AML-193 (cell line): Measurements from ENCODE around the gene SELENOO.
"Not testable (repeated sequence)": the region's sequence is repeated elsewhere in the genome, so short reads cannot be mapped to it uniquely, and the experiment has no call there.

Experiments
- DNase-seq, 2 experiments: peaks; one replicate each; lab custom pipeline; 2025; lab: John Stamatoyannopoulos, UW

SELENOO gene, protein sequence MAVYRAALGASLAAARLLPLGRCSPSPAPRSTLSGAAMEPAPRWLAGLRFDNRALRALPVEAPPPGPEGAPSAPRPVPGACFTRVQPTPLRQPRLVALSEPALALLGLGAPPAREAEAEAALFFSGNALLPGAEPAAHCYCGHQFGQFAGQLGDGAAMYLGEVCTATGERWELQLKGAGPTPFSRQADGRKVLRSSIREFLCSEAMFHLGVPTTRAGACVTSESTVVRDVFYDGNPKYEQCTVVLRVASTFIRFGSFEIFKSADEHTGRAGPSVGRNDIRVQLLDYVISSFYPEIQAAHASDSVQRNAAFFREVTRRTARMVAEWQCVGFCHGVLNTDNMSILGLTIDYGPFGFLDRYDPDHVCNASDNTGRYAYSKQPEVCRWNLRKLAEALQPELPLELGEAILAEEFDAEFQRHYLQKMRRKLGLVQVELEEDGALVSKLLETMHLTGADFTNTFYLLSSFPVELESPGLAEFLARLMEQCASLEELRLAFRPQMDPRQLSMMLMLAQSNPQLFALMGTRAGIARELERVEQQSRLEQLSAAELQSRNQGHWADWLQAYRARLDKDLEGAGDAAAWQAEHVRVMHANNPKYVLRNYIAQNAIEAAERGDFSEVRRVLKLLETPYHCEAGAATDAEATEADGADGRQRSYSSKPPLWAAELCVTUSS

DNA sequence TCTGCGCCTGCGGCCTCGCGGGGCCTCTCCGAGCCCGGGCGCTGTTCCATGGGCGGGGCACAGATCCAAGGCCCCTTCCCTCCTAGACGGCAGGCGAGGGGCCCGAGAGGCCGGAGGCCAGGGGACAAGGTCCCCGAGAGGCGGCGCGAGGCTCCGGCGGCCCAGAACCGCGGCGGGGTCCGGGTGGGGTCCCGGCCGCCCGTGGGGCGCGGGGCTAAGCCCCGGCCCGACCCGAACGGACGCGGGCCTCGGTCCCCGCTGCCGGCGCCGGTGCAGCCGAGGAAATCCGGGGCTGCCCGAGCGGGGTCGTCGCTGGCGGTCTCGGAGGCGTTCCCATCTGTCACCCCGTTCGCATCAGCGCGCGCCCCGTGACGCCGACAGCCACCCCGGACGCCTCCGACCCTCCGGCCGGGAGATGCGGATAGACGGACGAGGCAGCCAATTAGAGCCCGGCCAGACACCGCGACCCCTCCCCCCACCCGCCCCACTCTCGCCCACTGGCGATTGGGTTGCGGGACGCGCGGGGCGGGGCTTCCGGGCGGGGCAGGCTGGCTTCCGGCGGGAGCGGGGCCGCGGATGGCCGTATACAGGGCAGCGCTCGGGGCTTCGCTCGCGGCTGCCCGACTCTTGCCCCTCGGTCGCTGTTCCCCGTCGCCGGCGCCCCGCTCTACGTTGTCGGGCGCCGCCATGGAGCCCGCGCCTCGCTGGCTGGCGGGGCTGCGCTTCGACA lies at the start of gene SELENOO:
Gene SELENOO, plus strand, starts transcription at position 551 of the 730 bp plus-strand sequence. Its CDS starts 26 bp downstream, at position 577.
- peak; percentile 76 for DNase-seq

DNA sequence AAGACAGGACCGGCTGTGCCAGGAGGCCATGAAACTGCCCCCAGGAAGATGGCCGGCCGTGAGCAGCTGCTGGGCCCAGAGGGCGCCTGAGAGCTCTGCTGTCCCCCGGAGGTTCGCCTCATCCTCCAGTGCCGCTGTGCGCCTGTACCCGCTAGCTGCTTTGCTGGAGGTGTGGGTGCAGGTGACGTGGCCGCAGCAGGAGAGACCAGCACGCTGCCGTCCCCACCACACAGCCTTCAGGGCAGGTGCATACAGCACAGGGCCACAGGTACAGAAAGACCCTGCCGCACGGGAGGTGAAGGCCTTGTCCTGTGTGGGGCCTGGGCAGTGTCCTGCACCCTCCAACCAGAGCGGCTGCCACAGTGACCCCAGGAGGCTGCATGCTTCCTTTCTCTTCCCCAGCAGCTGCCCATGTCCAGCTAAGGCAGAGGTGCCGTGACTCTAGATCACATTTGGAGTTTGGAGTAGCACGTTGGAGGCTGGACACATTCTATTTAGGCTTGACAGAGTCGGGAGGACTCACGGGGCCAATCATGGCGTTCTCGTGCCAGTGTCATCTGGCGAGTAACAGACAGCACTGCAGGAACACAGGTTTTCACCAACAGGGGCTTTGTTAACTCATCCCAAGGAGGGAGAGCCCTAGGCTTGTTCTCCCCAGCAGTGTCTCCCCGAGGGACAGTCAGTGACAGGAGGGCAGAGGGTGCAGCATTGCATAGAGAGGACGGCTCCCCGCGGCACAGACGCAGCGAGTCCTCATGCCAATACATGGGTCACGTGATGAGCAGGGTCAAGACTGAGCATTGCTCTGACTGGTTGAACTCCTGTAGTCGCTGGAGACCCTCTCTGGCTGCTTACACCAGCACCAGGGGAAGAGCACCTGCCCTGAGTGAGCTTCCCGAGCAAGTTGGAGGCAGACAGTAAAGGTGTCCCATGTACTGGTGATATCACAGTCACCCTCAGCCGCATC lies 49.0 kb upstream of the SELENOO start:
- DNase-seq, result no peak

DNA sequence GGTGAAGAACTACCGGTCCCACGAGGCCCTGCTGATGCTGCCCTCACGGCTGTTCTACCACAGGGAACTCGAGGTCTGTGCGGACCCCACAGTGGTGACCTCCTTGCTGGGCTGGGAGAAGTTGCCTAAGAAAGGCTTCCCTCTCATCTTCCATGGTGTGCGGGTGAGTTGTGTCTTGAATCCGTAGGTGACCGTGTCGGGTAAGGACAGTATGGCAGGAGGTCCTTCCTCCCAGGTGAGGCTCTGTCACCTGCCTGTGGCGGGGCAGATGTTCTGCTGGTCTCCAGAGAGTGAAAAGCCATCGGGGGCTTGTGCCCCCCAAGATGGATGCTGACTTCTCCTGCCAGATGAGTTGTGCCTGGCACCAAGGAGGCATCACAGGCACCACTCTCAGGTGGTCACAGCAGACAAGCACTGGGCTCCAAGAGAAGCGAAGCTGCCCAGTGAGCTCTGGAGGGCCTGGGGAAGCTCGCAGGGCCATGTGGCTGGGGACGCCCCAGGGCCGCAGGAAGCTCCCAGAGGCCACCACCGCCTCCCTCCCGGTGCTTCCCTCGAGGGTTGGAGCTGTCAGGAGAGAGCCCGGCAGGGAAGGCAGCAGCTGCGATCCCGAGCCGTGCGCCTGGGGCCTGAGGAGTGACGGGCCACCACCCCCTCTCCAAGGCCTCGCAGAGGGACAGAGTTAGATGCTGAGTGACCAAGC lies 47.6 kb upstream of the SELENOO start:
- DNase-seq, result no peak

DNA sequence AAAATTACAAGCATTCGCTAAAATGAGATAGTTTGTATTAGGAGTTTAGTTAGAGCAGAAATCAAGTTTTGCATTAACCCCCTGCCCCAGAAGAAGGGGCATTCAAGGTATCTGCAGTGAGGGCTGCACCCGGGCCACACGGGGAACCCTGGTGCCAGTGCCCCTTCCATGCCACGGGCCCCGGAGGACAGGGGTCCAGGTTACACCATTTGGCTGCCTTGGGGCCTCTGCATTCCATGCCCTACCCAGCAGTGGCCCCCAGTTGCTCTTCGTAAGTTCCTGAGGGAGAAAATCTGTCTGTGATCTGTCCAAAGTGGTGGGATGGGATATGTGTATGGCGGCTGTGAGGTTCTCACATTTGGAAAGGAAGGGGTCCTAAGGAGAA lies 47.1 kb upstream of the SELENOO start:
- no peak for DNase-seq

DNA sequence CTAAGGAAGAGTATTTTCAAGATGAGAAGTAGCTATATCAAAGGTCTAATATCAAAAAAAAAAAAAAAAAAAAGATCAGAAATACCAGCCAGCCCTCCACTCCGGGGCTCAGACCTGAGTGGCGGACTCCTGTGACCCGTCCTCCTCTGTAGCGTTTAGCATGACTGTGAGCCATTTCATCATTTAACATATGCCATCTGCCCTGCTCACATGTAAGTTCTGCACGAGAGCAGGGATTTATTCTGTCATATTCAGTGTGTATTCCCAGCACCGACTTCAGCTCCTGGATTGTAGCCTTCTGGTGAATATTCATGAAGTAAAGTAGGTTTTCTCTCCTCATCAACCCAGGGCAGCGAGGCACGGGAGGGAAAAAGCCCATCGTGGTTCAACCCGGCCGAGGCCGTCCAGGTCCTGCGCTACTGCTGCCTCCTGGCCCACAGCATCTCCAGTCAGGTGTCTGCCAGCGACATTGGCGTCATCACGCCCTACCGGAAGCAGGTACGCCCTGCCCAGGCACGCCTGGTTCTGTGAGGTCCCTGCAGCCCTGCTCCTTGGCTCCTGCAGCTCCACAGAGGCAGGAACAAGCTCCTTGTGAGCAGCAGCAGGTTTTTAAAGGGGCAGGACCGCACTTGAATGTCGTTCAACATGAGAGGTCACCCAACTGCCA lies 43.0 kb upstream of the SELENOO start:
- DNase-seq, result no peak

DNA sequence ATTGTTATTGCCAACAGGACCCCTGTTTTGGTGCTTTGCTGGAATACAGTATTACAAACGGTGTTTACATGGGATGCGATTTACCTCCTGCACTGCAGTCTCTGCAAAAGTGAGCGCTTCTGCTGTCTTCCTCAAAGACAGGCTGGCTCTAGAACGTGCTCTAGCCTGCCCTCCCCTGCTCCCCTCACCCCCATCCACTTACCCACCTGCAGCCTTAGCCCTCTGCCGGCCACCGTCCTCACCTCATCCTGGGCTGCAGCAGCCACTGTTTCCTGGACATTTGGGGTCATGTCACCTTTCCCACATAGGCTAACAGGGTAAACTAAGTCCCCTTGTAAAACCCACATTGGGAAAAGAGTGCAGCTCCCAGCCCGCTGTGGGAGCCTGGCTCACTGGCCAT lies 39.9 kb upstream of the SELENOO start:
- no peak for DNase-seq

DNA sequence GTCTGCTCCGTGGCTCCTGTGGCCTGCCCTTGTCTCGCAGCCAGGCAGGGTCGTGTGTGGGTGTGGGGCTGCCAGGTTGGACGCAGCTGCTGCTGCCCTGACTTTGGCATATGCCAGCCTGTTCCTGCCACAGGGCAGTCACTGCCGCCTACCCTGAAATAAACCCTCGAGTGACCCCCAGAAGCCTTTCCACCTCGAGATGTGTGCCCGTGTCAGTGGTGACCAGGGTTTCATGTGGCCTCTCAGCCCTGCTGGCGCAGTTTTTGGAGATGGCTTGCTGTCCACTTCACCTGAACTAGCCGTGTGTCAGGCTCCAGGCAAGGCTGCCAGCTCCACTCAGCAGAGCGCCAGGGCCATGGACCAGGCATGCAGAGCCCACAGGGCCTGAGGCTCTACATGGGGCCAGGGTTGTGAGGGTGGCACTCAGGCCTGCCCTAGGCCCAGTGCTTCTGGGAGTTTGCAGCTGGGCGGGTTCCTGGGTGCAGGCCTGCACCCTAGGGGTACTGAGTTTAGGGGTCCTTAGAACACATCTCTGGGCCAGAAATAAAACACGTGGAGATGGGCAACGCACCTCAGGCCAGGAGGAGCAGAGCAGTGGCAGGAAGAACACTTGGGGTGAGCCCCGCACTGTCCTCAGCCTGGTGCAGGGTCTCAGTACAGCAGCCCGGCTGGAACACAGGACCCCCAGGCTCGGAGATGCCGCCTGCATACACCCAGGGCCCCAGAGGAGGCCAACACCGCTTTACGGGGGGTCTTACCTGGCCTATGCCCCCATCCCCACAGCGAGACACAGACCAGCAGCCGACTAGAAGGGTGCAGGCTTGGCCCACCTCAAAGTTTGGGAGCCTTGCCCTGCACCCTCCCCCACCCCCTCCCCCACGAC lies 39.1 kb upstream of the SELENOO start:
- DNase-seq, result no peak

DNA sequence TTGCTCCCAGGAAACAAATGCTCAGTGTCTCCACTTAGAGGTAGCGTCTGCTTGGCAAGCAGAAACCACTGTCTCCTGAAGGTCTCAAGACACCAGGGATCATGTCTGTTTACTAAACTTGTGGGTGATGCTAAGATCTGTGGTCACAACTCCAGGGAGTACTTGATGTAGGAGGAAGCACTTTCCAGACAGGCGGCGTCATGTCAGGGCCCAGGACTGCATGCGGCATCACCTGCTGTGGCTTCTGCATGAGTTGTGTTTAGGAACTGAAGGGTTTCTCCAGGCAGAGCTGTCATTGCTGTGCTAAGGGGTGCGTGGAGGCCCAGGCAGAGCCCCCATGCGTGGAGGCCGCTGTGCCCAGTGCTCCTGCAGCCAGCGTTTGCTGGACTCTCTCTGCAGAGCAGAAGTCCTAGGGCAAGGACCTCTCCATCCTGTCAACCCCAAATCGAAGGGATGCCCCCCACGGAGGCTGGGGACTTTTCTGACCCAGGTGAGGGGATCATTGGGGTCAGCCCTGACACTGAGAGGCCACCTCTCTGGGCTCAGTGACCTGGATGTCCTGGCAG lies 38.3 kb upstream of the SELENOO start:
- DNase-seq, result no peak

DNA sequence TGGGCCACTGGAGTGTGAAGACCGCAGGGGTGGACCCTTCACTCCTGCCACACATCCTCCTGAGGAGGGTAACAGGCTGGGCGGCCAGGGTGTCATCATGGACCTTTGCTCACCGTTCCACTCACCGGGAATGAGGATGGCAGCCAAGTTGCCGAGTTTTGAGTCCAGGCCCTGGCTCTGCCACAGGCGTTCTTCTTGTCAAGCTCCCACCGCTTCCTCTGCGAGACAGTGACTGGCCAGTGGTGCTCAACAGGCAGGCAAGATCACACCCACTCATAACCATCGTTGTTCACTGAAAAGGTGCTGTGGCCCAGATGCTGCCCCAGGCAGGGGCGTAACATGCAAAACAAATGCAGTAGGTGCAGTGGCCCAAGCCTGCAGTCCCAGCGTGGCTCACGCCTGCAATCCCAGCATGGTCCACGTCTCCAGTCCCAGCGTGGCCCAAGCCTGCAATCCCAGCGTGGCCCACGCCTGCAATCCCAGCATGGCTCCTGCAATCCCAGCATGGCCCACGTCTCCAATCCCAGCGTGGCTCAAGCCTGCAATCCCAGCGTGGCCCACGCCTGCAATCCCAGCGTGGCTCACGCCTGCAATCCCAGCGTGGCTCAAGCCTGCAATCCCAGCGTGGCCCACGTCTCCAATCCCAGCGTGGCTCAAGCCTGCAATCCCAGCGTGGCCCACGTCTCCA lies 35.2 kb upstream of the SELENOO start:
- DNase-seq, result no peak

DNA sequence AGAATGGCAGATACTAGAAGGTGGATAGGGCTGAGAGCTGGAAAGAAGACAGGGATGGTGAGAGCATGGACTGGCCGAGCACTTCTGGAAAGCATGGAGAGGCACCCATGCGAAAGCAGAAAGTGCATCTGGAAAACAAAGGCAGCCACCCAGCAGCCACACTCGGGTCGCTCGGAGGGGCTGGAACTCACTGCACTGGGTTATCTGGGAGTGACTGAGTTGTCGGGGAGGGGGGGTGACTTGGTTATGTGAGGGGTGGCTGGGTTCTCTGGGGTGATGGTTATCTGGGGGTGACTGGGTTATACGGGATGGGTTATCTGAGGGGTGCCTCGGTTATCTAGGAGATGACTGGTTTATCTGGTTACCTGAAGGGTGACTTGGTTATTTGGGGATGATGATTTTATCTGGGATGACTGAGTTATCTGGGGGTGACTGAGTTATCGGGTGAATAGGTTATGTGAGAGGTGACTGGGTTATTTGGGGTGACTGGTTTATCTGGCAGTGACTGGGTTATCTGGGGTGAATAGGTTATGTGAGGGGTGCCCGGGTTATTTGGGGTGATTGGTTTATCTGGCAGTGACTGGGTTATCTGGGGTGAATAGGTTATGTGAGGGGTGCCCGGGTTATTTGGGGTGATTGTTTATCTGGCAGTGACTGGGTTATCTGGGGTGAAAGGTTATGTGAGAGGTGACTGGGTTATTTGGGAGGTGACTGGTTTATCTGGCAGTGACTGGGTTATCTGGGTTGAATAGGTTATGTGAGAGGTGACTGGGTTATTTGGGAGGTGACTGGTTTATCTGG lies 32.9 kb upstream of the SELENOO start:
- DNase-seq, result no peak

DNA sequence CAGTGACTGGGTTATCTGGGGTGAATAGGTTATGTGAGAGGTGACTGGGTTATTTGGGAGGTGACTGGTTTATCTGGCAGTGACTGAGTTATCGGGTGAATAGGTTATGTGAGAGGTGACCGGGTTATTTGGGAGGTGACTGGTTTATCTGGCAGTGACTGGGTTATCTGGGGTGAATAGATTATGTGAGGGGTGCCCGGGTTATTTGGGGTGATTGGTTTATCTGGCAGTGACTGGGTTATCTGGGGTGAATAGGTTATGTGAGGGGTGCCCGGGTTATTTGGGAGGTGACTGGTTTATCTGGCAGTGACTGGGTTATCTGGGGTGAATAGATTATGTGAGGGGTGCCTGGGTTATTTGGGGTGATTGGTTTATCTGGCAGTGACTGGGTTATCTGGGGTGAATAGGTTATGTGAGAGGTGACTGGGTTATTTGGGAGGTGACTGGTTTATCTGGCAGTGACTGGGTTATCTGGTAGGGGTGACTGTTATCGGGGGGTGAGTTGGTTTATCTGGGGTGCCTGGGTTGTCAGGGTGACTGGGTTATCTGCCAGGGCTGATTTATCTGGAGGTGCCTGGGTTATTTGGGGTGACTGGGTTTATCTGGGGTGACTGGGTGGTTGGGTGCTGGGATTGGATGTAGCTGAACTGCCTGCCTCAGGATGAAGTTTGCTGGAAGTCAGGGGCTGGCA lies 32.2 kb upstream of the SELENOO start:
- not testable (repeated sequence) for DNase-seq

DNA sequence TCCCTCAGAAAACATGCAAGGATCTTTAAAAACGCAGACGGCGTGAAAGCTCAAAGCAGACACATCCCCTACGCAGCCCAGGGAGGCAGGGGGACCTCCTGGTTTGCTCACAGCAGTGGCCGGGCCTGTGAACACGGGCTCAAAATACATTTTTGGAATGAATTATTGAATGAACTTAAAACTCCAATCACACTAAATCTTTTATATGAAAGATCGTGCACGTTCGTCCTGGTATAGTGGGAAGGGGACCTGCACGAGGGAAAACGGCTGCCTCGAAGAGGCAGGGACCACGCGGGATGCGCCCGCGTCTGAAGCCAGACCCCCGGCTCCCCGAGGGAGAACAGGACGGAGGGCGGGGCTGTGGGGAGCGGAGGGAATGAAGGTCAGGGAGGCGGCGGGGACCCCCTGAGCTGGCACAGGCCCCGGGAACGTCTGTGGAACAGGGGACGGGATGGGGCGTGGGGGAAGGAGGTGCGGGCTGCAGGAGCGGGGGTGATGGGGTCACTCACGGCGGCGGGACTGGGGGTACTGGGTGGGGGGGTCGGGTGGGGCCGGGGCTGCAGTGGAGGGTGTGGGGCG lies 31.5 kb upstream of the SELENOO start:
- DNase-seq, result no peak

DNA sequence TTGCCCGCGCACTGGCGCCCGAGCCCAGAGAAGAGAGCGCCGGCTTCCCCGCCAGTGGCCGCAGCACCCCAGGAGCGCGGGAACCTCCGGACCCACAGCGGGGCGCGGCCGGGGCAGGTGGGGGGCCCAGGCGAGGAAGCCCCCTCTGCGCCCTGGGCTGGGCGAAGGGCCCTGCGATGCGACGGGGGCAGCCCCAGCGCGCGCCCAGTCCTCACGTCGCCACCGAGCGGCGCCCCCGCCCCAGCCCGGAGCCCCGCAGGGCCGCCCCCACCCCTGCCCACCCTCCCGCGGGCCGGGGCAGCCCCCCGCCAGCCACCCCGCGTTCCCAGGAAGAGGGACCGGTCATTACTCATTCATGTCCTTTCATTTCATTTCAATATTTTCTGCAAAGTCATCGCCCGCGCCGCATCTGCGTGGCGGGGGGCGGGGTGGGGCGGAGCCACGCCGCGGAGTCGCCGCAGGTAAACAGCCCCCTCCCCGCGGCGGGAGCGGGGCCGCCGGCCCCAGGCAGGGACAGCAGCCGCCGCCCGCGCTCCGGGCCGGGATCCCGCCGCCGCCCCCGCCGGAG lies 31.0 kb upstream of the SELENOO start:
- DNase-seq, result no peak

DNA sequence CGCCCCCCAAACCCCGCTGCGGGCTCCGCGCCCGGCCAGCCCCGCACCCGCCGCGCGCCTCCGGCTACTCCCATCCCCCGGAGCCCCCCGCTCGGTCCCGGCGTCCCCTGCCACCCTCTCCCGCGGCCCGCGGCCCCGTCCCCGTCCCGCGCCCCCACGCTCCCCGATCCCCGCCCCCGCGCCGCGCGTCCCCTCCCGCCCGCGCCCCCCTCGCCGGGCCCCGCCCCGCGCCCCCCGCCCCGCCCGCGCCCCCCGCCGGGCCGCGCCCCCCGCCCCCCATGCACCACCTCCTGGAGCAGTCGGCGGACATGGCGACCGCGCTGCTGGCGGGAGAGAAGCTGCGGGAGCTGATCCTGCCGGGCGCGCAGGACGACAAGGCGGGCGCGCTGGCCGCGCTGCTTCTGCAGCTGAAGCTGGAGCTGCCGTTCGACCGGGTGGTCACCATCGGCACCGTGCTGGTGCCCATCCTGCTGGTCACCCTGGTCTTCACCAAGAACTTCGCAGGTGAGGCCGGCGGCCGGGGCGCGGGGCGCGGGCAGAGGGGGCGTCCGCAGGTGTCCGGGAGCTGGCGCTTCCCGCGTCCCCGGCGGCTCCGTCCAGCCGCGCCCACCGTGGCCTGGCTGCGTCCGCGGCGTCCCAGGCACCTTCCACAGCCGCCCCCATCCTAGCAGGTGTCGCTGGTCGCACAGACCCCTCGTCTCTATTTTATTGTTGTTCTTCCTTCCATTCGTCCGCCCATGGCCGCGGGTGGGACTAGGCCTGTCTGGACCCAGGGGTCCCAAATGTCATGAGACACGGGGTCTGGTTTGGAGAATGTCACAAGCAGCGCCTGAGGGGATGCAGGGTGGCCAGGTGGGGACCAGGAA lies 30.1 kb upstream of the SELENOO start, which contains the start of gene PANX2:
Gene PANX2, plus strand, starts transcription at position 279 of the 866 bp plus-strand sequence. Its CDS starts 0 bp downstream, at position 279.
- no peak for DNase-seq

DNA sequence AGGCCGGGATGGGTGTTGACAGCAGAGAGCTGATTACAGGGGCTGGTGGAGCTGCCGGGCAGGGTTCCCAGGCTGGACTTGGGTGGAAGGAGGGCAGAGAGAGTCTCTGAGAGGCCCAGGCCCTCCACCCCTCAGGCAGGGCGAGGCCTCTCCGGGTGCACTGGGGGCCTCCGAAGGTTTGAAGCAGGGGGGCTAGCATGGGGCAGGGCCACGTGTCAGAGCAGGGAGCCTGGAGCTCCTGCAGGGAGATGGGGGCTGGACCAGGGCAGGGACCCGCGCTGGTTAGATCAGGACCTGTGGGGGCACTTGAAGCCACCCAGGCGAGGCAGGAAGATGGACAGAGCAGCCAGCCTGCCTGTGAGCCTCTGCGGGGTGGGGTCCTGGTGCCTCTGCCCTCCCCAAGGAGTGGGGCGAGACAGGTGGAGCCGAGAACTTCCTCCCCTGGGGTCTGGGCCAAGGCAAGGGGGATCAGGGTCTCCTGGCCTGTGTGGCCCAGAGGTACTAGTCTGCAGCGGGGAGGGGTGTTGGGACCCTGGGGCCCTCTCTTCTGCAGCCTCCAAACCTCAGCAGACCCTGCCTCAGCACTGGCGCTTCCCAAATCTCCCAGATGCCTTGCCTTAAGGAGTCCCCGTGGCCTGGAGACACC lies 29.4 kb upstream of the SELENOO start:
- no peak for DNase-seq
